GM20431 (cell line): ENCODE data around the gene FUZ.
"Not testable (repeated sequence)": the region's sequence is repeated elsewhere in the genome, so short reads cannot be mapped to it uniquely, and the experiment has no call there.

Experiments
- in situ Hi-C: fragments of 300-500 bp; cut with MseI, MboI; formaldehyde crosslinking; loops from one replicate; pipeline ENCODE4 v1.15.0; 2020; ENCODE audit warnings: low sequenced_read_pairs; ENCODE audit not compliant: unreplicated experiment

Gene FUZ

DNA sequence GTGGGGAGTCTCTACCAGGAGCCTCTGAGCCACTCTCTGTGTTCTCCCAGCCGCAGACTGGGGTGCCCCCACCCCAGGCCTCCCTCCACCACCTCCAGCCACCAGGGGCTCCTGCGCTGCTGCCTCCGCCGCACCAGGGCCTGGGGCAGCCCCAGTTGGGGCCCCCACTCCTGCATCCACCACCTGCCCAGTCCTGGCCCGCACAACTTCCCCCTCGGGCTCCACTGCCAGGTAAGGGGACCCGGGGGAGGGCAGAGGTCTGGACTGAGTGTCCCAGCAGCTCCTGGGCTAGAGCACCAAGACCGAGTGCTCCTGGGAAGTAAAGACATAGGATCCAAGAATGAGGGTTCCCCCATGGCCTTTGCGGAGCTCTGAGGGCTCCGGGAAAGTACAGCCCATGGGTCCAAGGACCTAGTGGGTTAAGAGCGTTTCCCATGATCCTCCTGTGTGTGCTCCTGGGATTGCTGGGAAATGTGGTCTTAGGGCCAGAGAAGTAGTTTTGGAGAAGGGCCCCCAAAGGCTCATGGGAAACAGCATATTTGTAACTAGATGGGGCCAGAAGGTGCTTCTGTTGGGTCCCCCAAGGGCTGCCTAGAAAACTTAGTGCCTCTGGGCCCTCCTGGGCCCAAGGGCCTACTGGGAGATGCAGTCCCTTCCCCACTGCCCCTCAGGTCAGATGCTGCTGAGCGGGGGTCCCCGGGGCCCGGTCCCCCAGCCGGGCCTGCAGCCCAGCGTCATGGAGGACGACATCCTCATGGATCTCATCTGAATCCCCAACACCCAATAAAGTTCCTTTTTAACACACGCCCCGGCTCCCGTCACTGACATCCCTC, 23.3 kb upstream of the FUZ start:
- in situ Hi-C loops, result no loop called here

DNA sequence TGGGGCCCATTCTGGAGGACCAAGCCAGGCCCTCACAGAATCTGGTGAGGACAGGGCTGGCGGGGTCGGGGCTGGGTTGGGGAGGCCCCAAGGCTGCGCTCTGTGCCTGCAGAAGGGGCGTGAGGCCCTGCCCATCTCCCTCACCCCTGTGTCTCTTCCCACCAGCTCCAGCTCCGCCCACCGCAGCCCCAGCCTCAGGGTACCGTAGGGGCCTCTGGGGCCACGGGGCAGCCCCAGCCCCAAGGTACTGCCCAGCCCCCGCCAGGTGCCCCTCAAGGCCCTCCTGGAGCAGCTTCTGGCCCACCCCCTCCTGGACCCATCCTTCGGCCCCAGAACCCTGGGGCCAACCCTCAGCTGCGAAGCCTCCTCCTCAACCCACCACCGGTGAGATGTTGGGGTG, 22.5 kb upstream of the FUZ start:
- in situ Hi-C loops, result no loop called here

- in situ Hi-C loops, result no loop called here
These were observed 20.5 kb upstream of the FUZ start for GRCh38 chr19:49833599-49833998.

GRCh38 chr19:49832556-49832955, 19.5 kb upstream of the FUZ start:
- in situ Hi-C loops, result no loop called here

- in situ Hi-C loops, result no loop called here
These were observed 18.5 kb upstream of the FUZ start for GRCh38 chr19:49831592-49831991.

GRCh38 chr19:49830766-49831165, 17.7 kb upstream of the FUZ start:
- in situ Hi-C loops, result no loop called here

- in situ Hi-C loops, result no loop called here
These were observed 16.6 kb upstream of the FUZ start for GRCh38 chr19:49829721-49830120.

DNA sequence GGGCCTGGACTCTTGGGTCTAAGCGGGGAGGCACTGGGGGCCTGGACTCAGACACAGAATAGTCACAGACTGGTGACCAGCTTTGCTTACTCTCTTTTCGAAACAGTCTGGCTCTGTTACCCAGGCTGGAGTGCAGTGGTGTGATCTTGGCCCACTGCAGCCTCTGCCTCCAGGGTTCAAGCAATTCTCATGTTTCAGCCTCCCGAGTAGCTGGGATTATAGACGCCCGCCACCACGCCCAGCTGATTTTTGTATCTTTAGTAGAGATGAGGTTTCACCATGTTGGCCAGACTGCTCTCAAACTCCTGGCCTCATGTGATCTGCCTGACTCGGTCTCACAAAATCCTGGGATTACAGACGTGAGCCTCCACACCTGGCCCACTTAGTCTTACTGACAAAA, 16.1 kb upstream of the FUZ start:
- in situ Hi-C loops, result no loop called here

GRCh38 chr19:49827034-49827433, 13.9 kb upstream of the FUZ start:
- in situ Hi-C loops, result no loop called here

DNA sequence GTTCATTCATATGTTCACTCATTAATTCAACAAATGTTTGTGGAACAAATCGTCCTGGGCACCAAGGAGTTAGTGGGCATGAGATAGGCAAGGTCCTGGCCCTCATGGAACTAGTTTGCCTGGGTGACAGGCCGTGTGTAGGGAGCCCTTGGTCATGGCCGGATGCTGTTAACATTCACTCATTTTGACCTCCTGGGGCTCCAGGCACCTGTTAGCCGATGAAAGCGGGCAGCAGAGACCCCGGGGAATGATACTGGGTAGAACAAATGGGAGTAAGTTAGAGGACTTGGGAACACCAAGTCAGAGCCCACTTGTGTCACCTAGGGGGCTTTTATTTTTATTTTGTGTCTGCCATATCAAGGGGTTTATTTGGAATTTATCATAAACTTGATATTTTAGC, 11.6 kb upstream of the FUZ start:
- in situ Hi-C loops, result no loop called here

DNA sequence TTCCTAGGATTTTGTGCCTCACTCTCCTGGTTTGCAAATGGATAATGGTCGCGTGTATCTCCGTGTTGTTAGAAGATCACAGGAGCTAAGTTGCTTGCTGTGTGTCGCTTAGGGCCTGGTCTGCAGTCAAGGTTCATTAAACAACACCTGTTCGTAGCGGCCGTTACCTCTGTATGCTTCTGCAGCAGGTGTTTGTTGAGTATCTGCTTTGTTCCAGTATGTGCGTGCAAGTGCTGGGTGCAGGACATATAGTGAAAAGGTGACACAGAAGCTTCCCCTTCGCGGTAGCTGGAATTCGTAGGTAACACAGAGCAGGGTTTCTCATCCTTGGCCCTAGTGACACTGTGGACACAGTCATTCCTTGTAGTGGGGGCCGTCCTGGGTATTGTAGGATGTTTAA, 10.4 kb upstream of the FUZ start:
- in situ Hi-C loops, result no loop called here

GRCh38 chr19:49820125-49820524, 7.0 kb upstream of the FUZ start:
- in situ Hi-C loops, result no loop called here

DNA sequence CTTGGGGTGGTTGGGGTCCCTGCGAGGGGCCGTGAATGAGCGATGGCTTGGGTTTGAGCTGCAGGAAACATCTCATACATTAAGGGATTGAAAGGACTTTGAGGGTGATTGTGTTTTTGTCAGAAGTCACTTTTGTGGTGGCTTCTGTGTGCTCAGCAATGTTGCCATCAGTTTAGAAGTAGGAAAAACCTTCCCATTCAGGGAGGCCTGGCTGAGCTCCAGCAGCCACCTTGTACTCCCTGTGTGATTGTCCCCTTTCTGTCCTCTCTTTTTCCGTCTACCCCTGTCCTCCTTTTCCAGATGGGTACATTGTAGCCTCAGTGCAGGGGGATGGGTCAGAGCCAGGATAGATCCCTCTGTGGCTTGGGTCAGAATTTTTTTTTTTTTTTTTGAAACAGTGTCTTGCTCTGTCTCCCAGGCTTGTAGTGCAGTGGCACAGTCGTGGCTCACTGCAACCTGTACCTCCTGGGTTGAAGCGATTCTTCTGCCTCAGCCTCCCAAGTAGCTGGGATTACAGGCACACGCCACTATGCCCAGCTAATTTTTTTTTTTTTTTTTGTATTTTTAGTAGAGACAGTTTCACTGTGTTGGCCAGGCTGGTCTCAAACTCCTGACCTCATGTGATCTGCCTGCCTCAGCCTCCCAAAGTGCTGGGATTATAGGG, 6.5 kb upstream of the FUZ start:
- in situ Hi-C loops, result not testable (repeated sequence)

DNA sequence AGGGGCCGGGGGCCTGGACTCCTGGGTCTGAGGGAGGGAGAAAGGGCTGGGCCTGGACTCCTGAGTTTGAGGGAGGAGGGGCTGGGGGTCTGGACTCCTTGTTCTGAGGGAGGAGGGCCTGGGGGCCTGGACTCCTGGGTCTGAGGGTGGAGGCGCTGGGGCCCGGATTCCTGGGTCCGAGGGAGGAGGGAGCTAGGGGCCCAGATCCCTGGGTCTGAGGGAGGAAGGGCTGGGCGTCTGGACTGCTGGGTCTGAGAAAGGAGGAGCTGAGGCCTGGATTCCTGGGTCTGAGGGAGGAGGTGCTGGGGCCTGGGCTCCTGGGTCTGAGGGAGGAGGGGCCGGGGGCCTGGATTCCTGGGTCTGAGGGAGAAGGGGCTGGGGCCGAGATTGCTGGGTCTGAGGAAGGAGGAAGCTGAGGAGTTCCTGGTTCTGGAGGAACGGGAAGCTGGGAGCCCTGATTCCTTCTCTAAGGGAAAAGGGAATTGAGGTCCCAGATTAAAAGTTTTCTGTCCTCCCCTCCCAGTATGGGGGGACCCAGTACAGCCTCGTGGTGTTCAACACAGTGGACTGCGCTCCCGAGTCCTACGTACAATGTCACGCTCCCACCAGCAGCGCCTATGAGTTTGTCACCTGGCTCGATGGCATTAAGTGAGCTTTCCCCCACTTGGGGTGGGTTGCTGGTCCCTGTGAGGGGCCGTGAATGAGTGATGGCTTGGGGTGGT, 5.7 kb upstream of the FUZ start:
- in situ Hi-C loops, result no loop called here

DNA sequence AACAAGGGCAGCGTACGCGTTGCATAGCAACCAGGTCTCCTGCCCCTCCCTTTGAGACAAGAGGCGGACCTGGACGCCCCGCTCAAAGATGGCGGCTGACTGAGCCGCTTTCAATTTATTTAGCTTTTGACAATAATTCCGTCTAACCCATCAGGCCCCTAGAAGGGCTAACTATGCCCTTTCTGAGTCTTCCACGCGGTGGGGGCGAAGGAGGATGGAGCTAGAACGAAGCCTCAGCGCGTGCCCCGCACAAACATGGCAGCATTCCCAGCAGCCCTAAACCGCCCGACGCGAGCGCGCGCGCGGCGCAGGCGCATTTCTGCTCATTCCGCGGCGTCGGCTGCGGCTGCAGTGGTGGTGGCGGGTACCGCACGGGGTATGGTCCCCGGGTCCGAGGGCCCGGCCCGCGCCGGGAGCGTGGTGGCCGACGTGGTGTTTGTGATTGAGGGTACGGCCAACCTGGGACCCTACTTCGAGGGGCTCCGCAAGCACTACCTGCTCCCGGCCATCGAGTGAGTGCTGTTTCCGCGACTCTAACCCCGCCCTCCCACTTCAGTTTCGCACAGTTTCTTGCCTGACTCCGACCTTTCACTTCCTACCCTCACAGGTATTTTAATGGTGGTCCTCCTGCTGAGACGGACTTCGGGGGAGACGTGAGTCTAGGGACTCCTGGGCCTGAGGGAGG, 5.0 kb upstream of the FUZ start, which contains the start of gene MED25:
MED25 (plus strand) TSS at position 326 of the 685 bp plus-strand sequence; CDS start at position 379, 53 bp downstream.
- in situ Hi-C loops, result no loop called here

DNA sequence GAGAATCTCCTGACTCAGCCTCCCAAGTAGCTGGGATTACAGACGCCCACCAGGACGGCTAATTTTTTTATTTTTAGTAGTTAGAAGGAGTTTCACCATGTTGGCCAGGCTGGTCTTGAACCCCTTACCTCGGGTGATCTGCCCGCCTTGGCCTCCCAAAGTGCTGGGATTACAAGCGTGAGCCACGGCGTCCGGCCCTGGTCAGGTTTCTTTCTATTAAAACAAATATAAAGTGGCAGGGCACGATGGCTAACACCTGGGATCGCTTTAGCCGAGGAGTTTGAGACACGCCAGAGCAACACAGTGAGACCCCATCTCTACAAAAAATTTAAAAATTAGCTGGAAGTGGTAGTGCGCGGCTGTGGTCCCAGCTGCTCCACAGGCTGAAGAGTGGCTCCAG, 3.5 kb upstream of the FUZ start:
- in situ Hi-C loops, result no loop called here

- in situ Hi-C loops, result no loop called here
These were observed 918 bp upstream of the FUZ start for GRCh38 chr19:49814010-49814409.

- in situ Hi-C loops, result no loop called here
These were observed 568 bp downstream of the FUZ start for GRCh38 chr19:49812452-49812996.

DNA sequence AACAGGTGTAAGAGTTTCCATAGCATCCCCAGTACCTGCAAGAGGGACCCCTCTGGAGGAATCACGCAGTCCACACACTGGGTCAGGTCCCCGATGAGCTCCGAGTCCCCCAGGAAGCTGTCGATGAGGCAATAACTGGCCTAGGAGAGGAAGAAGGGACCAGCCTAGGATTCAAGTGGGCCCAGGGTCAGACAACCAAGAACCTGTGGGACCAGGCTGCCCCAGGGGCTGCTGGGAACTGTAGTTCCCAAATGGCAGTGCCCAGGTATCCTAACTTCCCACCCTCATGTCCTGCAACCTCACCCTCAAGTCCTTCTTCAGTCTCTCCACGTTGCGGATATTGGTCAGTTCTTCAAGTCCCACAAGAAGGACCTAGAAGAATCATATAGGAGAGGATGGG, 1.8 kb downstream of the FUZ start:
- in situ Hi-C loops, result no loop called here

- in situ Hi-C loops, result no loop called here
These were observed 3.1 kb downstream of the FUZ start for GRCh38 chr19:49809941-49810389.
